ENCODE measurements around the gene ATXN2.
"Not testable (repeated sequence)": the region's sequence is repeated elsewhere in the genome, so short reads cannot be mapped to it uniquely, and the experiment has no call there.

The ATXN2 gene

GRCh38 chr12:111570084-111570961 is 28.8 kb downstream of the ATXN2 start:
- no peak for DNase-seq

- DNase-seq, result no peak
These were observed 29.6 kb downstream of the ATXN2 start for GRCh38 chr12:111569363-111570083.

GRCh38 chr12:111560844-111561243 is 38.3 kb downstream of the ATXN2 start:
- not testable (repeated sequence) for DNase-seq

GRCh38 chr12:111558107-111558376 is 41.1 kb downstream of the ATXN2 start:
- no peak for DNase-seq

GRCh38 chr12:111557271-111558106 is 41.6 kb downstream of the ATXN2 start:
- no peak for DNase-seq

- DNase-seq, result no peak
These were observed 42.4 kb downstream of the ATXN2 start for GRCh38 chr12:111556676-111557075.

- DNase-seq, result not testable (repeated sequence)
These were observed 43.8 kb downstream of the ATXN2 start for GRCh38 chr12:111555313-111555712.

GRCh38 chr12:111546758-111547383 is 52.2 kb downstream of the ATXN2 start:
- DNase-seq, result no peak

- DNase-seq, result no peak
These were observed 52.9 kb downstream of the ATXN2 start for GRCh38 chr12:111546171-111546570.

- DNase-seq, result no peak
These were observed 55.1 kb downstream of the ATXN2 start for GRCh38 chr12:111544032-111544431.

- DNase-seq, result no peak
These were observed 66.4 kb downstream of the ATXN2 start for GRCh38 chr12:111532751-111533150.

- peak; percentile 33 for DNase-seq
These were observed 69.4 kb downstream of the ATXN2 start for GRCh38 chr12:111529424-111530368.

- no peak for DNase-seq
These were observed 75.4 kb downstream of the ATXN2 start for GRCh38 chr12:111523587-111524167.

GRCh38 chr12:111521801-111522200 is 77.3 kb downstream of the ATXN2 start:
- DNase-seq, result no peak

- no peak for DNase-seq
These were observed 79.2 kb downstream of the ATXN2 start for GRCh38 chr12:111519937-111520336.

GRCh38 chr12:111519083-111519482 is 80.0 kb downstream of the ATXN2 start:
- DNase-seq, result no peak

GRCh38 chr12:111507719-111508118 is 91.4 kb downstream of the ATXN2 start:
- not testable (repeated sequence) for DNase-seq

- DNase-seq, result not testable (repeated sequence)
These were observed 91.9 kb downstream of the ATXN2 start for GRCh38 chr12:111507258-111507657.

GRCh38 chr12:111506260-111506659 is 92.9 kb downstream of the ATXN2 start:
- DNase-seq, result no peak

GRCh38 chr12:111505601-111506036 is 93.5 kb downstream of the ATXN2 start:
- no peak for DNase-seq

- no peak for DNase-seq
These were observed 96.0 kb downstream of the ATXN2 start for GRCh38 chr12:111503116-111503515.
